NCI-H187 (cell line): ENCODE measurements around the gene TP63.
"Not testable (repeated sequence)": the region's sequence is repeated elsewhere in the genome, so short reads cannot be mapped to it uniquely, and the experiment has no call there.

Experiments used
- DNase-seq, 2 experiments: peaks; one replicate each; lab custom pipeline; 2025; lab: John Stamatoyannopoulos, UW

The TP63 gene

DNA sequence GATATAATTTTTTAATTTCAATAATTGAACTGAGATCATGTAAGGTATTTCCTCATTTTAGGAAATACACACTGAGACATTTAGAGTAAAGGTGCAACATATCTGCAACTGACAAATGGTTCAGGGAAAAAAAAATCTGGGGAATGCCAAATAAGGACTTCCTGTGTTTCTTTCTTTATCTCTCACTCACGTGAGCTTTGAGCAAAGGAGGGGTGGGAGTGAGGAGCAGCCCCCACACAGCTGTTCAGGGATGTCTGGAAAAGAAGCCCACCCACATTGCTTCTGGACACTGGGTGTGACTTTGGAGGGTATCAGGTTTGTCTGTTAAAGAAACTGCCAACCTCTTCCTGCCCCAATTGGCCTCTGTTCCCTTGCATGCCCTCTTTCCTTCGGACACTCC lies 5.6 kb upstream of the TP63 start:
- DNase-seq, result no peak

DNA sequence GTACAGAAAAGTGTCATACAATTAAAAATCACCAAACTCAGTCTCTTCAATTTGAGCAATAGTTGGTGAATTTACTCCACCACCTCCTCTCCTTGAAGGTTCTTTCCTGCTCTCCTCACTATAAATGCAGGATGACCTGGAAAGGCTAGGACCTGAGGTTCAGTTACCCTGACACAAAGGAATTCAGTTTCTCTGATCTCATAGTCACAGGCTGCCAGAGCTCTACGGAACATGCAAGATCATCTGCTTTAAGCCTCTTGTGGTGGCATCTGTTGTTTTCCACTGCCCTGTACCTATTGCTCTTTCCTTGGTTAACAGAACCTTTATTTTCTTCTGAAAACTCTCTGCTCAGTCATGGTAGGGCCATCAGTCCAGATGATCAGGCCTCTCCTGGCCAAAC lies 4.9 kb upstream of the TP63 start:
- no peak for DNase-seq

DNA sequence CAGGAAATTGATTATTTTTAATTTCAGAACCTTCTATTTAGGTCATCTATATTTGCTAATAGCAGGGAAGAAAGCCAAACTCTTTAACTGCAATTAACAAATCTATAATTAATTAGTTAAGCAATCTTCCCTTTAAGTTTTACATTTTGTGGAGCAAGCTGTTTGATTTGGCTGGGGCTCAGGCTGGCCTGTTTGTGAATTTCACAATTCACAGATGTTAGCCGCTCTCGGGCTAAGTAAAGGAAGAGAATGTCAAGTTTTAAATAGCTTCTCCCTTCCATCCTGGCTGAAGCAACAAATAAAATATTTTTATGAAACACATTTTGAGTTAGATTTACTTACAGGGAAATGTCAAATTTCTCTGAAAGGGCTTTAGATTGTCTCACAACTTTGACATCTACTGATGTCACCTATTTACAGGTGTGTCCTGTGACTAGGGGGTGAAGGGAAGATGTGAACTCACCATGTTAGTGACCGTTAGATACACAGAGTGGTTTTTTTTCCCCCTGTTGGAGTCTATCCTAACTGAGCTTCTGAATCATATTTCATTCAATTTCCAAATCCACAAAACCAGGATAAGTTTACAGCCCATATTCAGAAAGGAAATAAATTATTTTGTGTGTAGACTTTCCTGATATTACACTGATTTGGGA lies 1.3 kb upstream of the TP63 start:
- no peak for DNase-seq

DNA sequence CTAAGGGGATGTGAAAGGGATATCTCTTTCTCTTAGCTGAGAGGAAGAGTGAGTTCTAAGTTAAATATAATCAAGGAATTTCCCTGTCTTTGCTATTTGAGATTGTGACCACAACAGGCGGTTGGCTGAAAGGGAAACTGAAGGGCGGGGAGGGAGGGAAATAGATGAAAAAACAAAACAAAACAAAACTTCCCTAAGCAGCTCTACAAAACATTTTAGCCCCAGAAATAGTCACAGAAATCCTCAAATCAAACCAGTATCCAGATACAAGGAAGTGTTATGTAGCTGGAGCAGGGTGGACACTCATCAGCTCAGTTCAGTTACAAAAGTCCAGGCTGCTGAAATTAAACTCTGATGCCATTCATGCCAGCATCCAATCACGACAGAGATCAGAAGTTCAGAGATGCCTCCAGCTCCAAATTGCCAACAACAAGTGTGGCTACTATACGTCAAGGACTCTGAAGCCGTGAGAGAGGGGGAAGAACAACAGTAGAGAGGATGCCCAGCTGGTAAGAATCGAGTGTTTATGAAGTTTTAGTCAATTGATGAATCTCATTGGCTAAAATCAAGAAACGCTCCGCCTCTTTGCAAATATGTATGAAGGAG lies 319 bp upstream of the TP63 start:
- DNase-seq, result no peak

DNA sequence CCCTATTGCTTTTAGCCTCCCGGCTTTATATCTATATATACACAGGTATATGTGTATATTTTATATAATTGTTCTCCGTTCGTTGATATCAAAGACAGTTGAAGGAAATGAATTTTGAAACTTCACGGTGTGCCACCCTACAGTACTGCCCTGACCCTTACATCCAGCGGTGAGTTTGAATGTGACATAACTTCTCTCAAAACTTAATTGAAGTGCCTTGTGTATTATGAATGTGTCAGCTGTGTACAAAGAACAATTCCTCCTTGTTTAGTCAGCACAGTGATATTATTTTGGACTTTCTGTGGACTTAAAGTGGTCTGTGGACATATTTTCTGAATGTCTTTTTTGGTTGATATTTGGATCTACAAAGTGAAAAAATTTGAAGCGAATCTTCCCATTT lies 220 bp downstream of the TP63 start:
- DNase-seq, result no peak

DNA sequence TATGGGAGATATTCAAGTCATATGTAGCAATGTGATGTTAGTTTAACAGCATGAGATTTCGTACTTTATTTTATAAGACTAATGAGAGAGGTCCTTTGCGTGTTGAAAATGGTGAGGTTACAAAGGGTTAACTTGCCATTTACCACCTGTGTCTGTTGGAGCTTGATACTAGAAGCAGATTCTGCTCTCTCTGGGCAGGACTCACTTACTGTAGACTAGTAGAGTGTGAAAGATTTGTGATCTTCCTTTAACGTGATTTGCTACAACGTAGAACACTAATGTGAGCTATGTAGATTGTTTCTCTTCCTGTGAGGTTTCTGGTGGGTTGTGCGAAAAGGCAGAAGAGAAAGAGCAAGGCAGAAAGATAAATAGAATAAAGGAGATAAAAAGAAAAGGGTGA lies 1.1 kb downstream of the TP63 start:
- no peak for DNase-seq

DNA sequence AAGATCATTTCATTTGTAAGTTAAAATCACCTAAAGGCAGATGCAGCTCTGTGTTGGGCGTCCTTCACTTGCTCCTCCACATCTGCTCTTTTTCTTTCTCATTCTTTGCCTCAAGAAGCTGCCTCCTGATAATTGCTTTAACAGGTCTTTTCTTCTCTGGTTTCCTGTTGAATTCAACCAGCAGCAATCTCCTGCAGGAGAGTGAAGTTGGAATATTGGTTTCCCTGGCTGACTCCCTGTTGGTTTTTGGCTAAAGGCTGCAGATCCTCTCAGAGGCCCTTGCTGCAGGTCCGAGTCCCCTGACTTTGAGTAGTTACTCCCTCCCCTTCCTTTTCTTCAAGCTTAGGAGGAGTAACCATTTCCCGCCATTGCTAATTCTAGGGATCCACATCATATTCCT lies 4.2 kb downstream of the TP63 start:
- no peak for DNase-seq

DNA sequence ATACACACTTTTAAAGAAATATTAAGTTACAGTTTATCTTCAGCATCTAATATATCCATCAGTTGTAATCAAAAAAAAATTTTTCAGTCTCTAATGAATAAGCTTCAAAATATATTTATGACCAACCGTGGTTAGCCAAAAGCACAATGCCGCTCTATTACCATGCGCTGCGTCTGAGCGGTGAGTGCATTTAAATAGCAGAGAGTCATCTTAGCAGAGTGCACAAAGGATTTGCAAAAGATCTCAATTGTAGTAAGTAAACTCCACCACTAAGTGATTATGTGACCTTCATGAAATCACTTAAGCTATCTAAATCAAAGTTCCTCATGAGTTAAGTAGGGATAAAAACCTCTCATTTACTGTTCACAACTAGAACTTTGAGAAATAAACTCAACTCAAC lies 4.9 kb downstream of the TP63 start:
- no peak for DNase-seq

DNA sequence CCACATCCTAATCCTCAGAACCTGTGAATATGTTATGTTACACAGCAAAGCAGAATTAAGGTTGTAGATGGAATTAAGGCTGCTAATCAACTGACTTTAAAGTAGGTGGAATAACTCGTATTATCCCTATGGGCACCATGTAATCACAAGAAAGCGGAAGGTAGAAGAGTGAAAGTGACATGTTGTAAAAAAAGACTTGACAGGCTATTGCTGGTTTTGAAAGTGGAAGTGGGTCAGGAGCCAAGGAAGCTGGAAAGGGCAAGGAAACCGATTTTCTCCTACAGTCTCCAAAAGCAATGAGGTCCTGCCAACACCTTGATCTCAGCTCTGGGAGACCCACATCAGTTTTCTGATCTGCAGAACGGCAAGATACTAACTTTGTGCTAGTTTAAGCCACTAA lies 6.6 kb downstream of the TP63 start:
- no peak for DNase-seq

DNA sequence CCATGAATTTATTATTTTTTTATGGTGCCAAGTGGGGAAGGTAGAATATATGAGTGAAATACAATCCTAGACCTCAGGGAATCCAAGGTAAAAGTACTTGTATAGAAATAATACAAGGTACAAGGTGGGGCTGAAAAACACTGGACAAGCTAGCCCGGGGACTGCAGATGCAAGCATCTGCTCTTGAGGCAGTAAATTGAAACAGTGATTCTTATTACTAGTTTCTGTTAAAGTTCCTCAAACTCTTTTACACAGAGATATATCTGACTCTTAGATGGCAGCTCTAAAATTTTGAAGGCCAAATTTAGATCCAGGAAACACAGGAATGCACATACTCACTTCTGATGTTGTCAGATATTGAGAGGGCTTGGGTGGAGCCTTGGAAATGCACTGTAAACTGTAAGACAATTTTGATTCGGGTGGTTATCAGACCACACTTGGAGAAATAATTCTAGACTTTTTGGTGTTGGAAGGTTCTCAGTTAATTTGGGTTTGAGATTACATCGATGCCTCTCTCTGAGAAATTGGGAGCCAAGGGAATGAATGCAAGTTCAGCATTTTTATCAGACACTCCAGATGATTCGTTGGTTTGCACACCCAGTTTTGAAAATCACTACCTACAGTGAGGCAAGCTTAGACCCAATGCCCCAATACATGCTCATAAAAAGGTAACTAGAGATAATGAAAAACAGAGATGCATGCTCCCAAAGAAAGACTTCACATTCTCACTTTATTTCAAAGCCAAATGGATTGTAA lies 7.3 kb downstream of the TP63 start:
- DNase-seq, result no peak

DNA sequence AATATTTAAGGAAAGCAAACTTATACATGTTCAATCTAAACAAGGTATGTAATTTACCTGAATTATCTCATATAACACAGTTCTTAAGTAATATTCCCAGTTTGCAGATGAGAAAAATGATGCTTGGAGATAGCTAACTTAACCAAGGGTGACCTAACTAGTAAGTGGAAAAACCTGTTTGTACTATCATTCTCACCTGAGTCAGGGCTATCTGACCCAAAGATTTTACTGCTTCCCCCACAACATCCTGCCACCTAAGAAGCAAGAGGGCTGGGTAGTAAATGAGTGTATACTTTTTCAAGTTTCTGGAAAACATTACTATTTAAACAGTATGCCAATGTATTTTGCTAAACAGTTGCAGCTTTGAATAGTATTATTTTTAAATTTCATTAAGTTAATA lies 10.6 kb downstream of the TP63 start:
- no peak for DNase-seq

DNA sequence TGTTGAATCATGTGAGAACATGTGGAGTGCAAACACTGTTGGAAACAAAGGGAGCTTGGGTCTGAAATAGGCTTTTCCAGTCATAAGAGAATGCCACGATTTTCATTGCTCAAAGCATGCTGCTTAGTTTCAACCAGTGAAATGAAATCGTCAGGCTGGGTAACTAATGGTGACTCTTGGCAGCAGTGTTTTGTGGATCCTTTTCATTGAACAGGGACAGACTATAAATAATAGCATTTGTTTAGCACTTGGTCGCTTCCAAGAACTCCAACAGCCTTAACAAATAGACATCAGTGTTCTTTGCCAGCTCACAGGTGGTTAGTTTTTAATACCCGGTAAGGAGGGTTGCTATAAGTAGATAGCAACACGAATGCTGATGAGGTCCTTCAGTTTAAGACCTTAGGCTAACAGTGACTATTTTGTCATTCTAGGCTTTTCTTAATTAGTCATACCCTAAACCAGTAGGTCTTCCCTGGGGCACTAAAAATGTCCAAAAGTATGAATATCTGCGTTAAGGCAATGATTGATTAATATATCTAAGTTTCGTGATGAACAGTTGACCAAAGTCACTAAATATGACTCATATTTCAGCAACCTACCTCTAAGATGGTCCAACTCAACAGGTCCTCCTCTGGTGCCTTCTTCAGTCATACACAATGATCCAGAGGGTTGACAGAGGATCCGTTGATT lies 15.8 kb downstream of the TP63 start:
- no peak for DNase-seq

DNA sequence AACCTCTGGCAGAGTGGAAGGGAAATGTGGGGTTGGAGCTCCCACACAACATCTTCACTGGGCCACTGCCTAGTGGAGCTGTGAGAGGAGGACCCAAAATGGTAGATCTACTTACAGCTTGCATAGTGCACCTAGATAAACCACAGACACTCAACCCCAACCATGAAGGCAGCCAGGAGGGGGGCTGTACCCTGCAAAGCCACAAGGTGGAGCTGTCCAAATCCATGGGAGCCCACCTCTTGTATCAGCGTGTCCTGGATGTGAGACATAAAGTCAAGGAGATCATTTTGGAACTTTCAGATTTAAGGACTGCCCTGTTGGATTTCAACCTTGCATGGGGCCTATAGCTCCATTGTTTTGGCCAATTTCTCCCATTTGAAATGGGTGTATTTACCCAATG lies 20.9 kb downstream of the TP63 start:
- DNase-seq, result no peak

DNA sequence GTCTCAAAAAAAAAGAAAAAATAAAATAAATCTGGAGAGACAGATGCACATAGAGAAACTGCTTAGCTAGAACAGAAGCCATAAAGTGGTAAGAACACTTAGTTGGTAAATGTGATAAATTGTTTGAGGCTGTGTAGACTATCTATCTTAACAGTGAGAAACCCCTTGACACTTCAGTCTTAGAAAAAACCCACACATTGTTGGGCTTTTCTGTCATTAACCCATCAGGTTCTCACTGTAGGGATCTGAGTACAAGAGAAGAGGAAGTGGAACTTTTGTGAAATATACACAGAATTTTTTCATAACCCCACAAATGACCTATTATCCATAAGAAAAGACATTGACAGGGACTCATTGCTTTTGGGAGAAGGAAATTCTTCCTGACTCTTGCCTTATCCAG lies 24.4 kb downstream of the TP63 start:
- no peak for DNase-seq

DNA sequence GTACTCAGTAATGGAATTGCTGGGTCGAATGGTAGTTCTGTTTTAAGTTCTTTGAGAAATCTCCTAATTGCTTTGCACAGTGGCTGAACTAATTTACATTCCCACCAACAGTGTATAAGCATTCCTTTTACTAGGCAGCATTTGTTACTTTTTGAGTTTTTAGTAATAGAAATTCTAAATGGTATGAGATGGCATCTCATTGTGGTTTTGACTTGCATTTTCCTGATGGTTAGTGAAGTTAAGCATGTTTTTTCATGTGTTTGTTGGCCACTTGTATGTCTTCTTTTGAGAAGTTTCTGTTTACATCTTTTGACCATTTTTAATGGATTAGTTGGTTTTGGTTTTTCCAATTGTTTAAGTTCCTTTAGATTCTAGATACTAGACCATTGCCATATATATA lies 28.4 kb downstream of the TP63 start:
- DNase-seq, result no peak

DNA sequence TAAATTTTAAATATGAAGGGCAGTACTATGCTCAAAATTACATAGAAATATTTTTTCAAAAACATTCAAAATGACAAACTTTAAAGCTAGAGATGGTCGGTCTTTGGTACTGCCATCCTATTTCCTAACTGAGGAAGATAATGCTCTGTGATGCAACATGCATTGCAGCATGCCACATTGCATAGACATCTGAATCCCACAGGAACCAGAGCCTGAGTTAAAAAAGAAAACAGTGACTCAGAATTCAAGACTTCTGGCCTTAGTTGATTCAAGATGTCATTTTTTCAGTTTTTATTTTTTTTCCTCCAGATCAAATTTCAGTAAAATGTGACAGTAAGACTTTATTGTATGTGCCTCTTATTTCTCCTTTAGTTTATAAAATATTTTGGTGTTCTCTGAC lies 33.1 kb downstream of the TP63 start:
- DNase-seq, result no peak

DNA sequence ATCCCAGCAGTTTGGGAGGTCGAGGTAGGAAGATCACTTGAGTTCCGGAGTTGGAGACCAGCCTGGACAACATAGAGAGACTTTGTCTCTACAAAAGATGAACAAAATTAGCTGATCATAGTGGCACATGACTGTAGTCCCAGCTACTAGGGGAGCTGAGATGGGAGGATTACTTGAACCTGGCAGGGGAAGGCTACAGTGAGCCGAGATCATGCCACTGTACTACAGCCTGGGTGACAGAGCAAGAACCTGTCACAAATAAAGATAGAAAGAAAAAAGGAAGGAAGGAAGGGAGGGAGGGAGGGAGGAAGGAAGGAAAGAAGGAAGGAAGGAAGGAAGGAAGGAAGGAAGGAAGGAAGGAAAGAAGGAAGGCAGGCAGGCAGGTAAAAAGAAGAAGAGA lies 41.2 kb downstream of the TP63 start:
- DNase-seq, result not testable (repeated sequence)

DNA sequence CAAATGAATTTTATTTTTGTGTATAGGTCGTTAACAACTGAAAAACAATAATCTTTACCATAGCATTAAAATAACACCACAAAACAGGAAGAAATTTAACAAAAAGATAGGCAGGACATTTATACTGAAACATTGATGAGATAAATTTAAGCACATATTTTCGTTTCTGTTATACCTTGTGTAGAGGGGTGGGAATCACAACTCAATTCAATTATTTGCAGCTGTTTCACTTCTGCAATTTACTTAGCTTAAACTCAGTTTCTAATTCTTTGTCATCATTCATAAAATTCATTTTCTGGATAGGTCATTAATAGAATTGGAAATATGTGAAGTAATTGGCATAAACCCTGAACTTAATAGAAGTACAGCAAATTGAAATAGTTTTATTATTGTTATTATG lies 42.3 kb downstream of the TP63 start:
- DNase-seq, result no peak

DNA sequence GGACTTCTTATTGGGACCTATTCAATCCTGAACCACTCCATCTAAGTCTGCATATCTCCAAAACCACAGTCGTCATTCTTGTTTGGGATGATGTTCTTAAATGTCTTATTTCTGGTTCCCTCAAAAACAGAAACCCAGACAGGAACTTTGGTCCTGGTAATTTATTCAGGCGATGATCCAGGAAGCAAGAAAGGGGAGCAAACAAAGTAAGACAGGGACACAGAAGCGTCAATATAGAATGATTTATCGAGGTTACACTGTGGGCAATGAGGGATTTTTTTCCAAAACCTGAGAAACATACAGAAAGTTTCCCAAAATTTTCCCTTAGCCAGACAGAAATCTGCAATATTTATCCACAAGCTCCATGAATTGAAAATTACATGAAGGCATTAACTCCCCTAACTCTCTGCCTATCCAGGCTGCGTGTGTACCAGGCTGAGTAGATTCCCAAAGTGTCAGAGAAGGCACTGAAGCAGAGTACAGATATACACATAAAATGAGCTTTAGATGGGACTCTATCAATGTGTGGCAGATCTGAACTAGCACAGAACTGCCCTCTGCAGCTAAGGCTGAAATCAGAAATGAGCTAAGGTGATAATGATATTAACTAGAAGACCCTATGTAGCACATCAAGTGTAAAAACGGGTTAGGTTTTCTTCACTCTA lies 43.2 kb downstream of the TP63 start:
- DNase-seq, result no peak

DNA sequence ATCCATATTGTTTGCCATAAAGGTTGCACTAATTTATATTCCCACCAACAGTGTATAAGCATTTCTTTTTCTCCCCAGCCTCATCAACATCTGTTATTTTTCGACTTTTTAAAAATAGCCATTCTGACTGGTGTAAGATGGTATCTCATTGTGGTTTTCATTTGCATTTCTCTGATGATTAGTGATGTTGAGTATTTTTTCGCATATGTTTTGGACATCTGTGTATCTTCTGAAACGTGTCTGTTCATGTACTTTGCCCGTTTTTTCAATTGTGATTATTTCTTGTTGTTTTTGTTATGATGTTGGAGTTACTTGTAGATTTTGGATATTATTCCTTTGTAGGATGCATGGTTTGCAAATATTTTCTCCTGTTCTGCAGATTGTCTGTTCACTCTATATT lies 46.5 kb downstream of the TP63 start:
- no peak for DNase-seq

DNA sequence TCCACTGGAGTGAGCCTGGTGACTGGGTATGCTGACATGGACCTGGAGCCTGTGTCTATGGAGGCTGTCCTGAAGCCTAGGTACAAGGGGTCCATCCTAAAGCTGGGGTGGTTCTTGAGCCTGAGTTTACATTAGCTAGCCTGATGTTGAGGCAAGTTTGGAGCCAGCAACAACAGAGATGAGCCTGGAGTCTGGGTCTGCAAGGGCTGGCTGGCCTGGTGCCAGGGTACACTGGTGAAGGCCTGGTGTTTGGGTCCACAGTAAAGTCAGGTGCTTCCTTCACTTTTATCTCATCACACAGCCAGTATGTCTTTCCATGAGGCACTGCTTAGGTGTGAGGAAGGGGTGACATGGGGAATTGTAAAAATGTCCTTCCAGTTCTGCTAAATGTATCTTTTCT lies 49.5 kb downstream of the TP63 start:
- no peak for DNase-seq

DNA sequence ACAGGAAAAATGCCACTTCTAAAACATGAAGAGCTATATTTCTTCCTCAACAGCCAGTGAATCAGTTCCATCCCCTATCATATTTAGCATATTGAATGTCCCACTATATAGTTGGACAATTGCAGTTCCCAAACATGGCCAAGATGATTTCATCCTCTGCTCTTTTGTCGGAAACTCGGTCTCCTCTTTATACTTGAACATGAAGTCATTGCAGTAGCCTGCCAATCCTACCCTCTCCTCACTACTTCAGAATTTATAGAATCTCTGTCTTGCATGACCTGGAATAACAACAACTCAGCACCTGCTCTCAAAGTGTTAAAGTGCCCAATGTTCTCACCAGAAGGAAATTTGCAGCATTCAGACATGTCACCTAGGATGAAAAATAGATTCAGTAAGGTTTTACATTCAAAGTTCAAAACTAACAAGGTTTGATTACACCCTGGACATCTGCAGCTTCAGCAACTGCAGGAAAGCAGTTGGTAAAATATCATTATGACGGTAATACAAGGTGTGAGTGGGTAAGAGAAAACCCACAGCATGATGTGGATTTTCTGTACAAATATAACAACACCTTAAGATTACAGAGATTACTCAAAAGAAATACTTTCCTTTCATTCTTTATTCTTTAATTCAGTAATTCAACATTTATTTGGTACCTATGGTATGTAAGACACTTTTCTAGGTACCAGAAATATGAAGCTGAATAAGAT lies 52.5 kb downstream of the TP63 start:
- DNase-seq, result peak in 1 of 2 experiments; percentile 36
